Panc1 (cell line): Measurements from ENCODE around the gene MAP3K20.

Source experiments
- CTCF ChIP-seq: fragments of 450-650 bp; IDR thresholded peaks from 2 replicates; pipeline ENCODE4 v1.5.1; 2017; ENCODE audit warnings: mild to moderate bottlenecking
- POLR2AphosphoS5 ChIP-seq: IDR thresholded peaks from 2 replicates; pipeline ENCODE4 v1.6.1; 2012; ENCODE audit warnings: mild to moderate bottlenecking, low read depth, low read length, moderate library complexity
- REST ChIP-seq, 2 experiments: IDR thresholded peaks; 2 replicates each; pipeline ENCODE4 v1.6.1; 2011 to 2012; ENCODE audit warnings: low read depth in 2 of 2, control low read depth in 1 of 2, low read length in 1 of 2, mild to moderate bottlenecking in 1 of 2, moderate library complexity in 1 of 2; ENCODE audit not compliant: insufficient read depth in 1 of 2
- SIN3A ChIP-seq: IDR thresholded peaks from 2 replicates; pipeline ENCODE4 v1.6.1; 2012; ENCODE audit warnings: low read depth, mild to moderate bottlenecking, low read length, moderate library complexity, borderline replicate concordance; ENCODE audit not compliant: insufficient read depth
- TCF7L2 ChIP-seq: IDR thresholded peaks from 2 replicates; pipeline ENCODE4 v1.6.1; 2011; ENCODE audit warnings: mild to moderate bottlenecking, low read depth, low read length, inconsistent platforms

- no peak for TF ChIP-seq CTCF
- TF ChIP-seq REST (IDR thresholded peaks at IDR 0.05; ENCODE audit: insufficient read depth in 1 of 2, low read depth in 2 of 2, low read length in 1 of 2): no peak
- TF ChIP-seq POLR2AphosphoS5: no peak
- TF ChIP-seq SIN3A: no peak
- no peak for TF ChIP-seq TCF7L2
Observed at GRCh38 chr2:173126819-173127218, 51.2 kb downstream of the MAP3K20 start.
